B cell (primary cell): ENCODE results near the gene NUDT9. TPM values are rescaled to one million over a fixed set of nuclear protein-coding genes. Genes with fewer than 3 reads are reported as not detected.
"Not testable (repeated sequence)": the region's sequence is repeated elsewhere in the genome, so short reads cannot be mapped to it uniquely, and the experiment has no call there.

Experiments
- ATAC-seq: fragments of 200-7000 bp; cut with Tn5 transposase; one replicate; pipeline ENCODE4 v1.10.0; 2021; ENCODE audit warnings: low read depth, mild to moderate bottlenecking, moderate number of reproducible peaks, moderate library complexity
- CTCF ChIA-PET: fragments of 350-600 bp; sonication (Branson Sonifier 250); formaldehyde crosslinking; loops from one replicate; lab custom pipeline; 2021; ENCODE audit warnings: antibody characterized with exemption, inconsistent platforms; lab: Charles Lee
- POLR2A ChIA-PET: fragments of 350-600 bp; sonication (Branson Sonifier 250); formaldehyde crosslinking; loops from one replicate; lab custom pipeline; 2021; ENCODE audit warnings: antibody characterized with exemption; lab: Charles Lee
- DNase-seq: peaks from one replicate; pipeline ENCODE4 v3.0.0; 2013
- H2AFZ ChIP-seq: 2 replicates; pipeline ENCODE4 v1.6.1; 2012; ENCODE audit warnings: mild to moderate bottlenecking, low read depth, low read length; ENCODE audit not compliant: insufficient read depth, poor library complexity, severe bottlenecking
- H3K27ac ChIP-seq, 2 donors: 1 replicate in 1 of 2; 2 replicates in 1 of 2; pipeline ENCODE4 v1.5.1; 2012 to 2013; ENCODE audit warnings: low read length in 2 of 2, mild to moderate bottlenecking in 2 of 2, moderate library complexity in 1 of 2
- H3K27me3 ChIP-seq, 4 experiments: fragments of 200-600 bp in 1 of 4; sonication (generic) in 1 of 4; replicated peaks in 1 of 4; 1 replicate in 2 of 4; 2 replicates in 2 of 4; pipeline versions ENCODE4 v1.6.1 to v1.7.0; 2013 to 2016; ENCODE audit warnings: low read length in 3 of 4, mild to moderate bottlenecking in 2 of 4, mixed read lengths in 1 of 4, moderate library complexity in 1 of 4; ENCODE audit not compliant: insufficient read depth in 4 of 4, control insufficient read depth in 3 of 4; ENCODE audit errors: control extremely low read depth in 1 of 4
- H3K36me3 ChIP-seq, 2 experiments: replicated peaks in 1 of 2; 1 replicate in 1 of 2; 2 replicates in 1 of 2; pipeline versions ENCODE4 v1.6.1 to v1.7.1; 2013; ENCODE audit warnings: low read length in 1 of 2; ENCODE audit not compliant: insufficient read depth in 2 of 2, control insufficient read depth in 1 of 2; ENCODE audit errors: control extremely low read depth in 1 of 2, extremely low read depth in 1 of 2
- H3K4me1 ChIP-seq, 2 donors: fragments of 200-600 bp in 1 of 2; sonication (generic) in 1 of 2; 1 replicate in 1 of 2; 2 replicates in 1 of 2; pipeline versions ENCODE4 v1.5.1 to v1.6.1; 2013 to 2017; ENCODE audit warnings: low read length in 2 of 2; ENCODE audit not compliant: control insufficient read depth in 2 of 2, insufficient read depth in 2 of 2
- H3K4me2 ChIP-seq: replicated peaks from 2 replicates; pipeline ENCODE3; 2012; ENCODE audit warnings: mild to moderate bottlenecking, low read depth, low read length; ENCODE audit not compliant: poor library complexity, severe bottlenecking
- H3K4me3 ChIP-seq, 5 experiments: fragments of 200-600 bp in 1 of 5; sonication (generic) in 1 of 5; 1 replicate in 3 of 5; 2 replicates in 2 of 5; pipeline versions ENCODE4 v1.5.1 to v1.7.0; 2011 to 2016; ENCODE audit warnings: low read length in 4 of 5, mild to moderate bottlenecking in 4 of 5, low read depth in 2 of 5, control low read depth in 1 of 5, moderate library complexity in 1 of 5; ENCODE audit not compliant: insufficient read depth in 1 of 5; ENCODE audit errors: control extremely low read depth in 1 of 5, extremely low read depth in 1 of 5
- H3K79me2 ChIP-seq: fragments of 200-600 bp; sonication (generic); one replicate; pipeline ENCODE4 v1.6.0; 2016; ENCODE audit warnings: low read length; ENCODE audit not compliant: control insufficient read depth, insufficient read depth
- H3K9ac ChIP-seq: fragments of 200-600 bp; sonication (generic); 2 replicates; pipeline ENCODE4 v1.6.1; 2017; ENCODE audit warnings: mild to moderate bottlenecking, low read length, moderate library complexity
- H3K9me3 ChIP-seq, 3 donors: one replicate each; pipeline versions ENCODE4 v1.6.1 to v1.7.1; 2013; ENCODE audit warnings: low read length in 2 of 3; ENCODE audit not compliant: control insufficient read depth in 2 of 3, insufficient read depth in 1 of 3; ENCODE audit errors: control extremely low read depth in 1 of 3
- H4K20me1 ChIP-seq: 2 replicates; pipeline ENCODE4 v1.6.0; 2012; ENCODE audit warnings: mild to moderate bottlenecking, low read length; ENCODE audit not compliant: insufficient read depth, control insufficient read depth, poor library complexity, severe bottlenecking
- H3K27ac Mint-ChIP-seq: one replicate; pipeline ENCODE4 v1.8.0; 2021; ENCODE audit warnings: mixed read lengths
- H3K27me3 Mint-ChIP-seq: one replicate; pipeline ENCODE4 v1.8.0; 2021; ENCODE audit warnings: mixed read lengths
- H3K4me1 Mint-ChIP-seq: one replicate; pipeline ENCODE4 v1.8.0; 2021; ENCODE audit warnings: mixed read lengths
- H3K4me3 Mint-ChIP-seq: one replicate; pipeline ENCODE4 v1.8.0; 2021; ENCODE audit warnings: mixed read lengths
- H3K9me3 Mint-ChIP-seq: one replicate; pipeline ENCODE4 v1.8.0; 2022; ENCODE audit warnings: mixed read lengths; ENCODE audit not compliant: insufficient read depth
- EZH2 ChIP-seq: IDR thresholded peaks from 2 replicates; pipeline ENCODE4 v1.6.1; 2012; ENCODE audit warnings: borderline replicate concordance, low read depth, mild to moderate bottlenecking, moderate library complexity, low read length; ENCODE audit not compliant: insufficient read depth, poor library complexity, severe bottlenecking
- WGBS: methylation state at CpG from one replicate; pipeline ENCODE4 v1.1.5; 2013; ENCODE audit warnings: missing lambda C conversion rate; ENCODE audit not compliant: insufficient coverage; 5-methylcytosine and 5-hydroxymethylcytosine counted together
- intact Hi-C: fragments of 100-400 bp; cut with micrococcal nuclease; formaldehyde crosslinking; loops from one replicate; pipeline ENCODE4 v1.10.0; 2022
- polyA plus RNA-seq: library from polyadenylated mRNA; depleted of rRNA; stranded (reverse); fragments of >200 nt; gene quantifications from 2 replicates; pipeline ENCODE4 v1.2.3, GENCODE V29; 2012
- total RNA-seq, 2 donors: library from RNA; stranded (reverse); fragments of 120-200 nt in 1 of 2; gene quantifications; 1 replicate in 1 of 2; 2 replicates in 1 of 2; pipeline versions ENCODE4 v1.2.3 to v1.2.4, GENCODE V29; 2013 to 2022
- TF ChIP-seq, protein P1 (sequence below): fragments of 200-600 bp; IDR thresholded peaks from one replicate; pipeline ENCODE4 v1.8.0; 2022; ENCODE audit warnings: antibody characterized with exemption, mild to moderate bottlenecking

The NUDT9 gene
- total and polyA plus RNA-seq, 2 donors (not counting 1 experiment from before 2014, with no cell fraction given), result 10.0 to 17.5 TPM

DNA sequence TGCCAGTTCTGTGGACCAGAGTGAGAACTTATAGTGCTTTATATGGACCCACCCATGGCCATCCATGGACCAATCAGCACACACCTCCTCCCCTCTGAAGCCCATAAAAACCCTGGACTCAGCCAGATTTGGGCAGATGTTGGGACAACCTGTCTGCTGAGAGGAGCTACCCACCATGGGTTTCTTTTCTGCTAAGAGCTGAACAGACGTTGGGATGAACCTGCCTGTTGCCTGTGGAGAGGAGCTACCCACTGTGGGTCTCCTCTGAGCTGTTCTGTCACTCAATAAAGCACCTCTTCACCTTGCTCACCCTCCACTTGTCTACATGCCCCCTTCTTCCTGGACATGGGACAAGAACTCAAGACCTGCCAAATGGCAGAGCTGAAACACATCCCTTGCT lies 22.4 kb upstream of the NUDT9 start:
- no peak overlapping the region for H2AFZ ChIP-seq
- no peaks in the 10 kb centered on the region for H3K27me3 ChIP-seq
- TF ChIP-seq, protein P1, sequence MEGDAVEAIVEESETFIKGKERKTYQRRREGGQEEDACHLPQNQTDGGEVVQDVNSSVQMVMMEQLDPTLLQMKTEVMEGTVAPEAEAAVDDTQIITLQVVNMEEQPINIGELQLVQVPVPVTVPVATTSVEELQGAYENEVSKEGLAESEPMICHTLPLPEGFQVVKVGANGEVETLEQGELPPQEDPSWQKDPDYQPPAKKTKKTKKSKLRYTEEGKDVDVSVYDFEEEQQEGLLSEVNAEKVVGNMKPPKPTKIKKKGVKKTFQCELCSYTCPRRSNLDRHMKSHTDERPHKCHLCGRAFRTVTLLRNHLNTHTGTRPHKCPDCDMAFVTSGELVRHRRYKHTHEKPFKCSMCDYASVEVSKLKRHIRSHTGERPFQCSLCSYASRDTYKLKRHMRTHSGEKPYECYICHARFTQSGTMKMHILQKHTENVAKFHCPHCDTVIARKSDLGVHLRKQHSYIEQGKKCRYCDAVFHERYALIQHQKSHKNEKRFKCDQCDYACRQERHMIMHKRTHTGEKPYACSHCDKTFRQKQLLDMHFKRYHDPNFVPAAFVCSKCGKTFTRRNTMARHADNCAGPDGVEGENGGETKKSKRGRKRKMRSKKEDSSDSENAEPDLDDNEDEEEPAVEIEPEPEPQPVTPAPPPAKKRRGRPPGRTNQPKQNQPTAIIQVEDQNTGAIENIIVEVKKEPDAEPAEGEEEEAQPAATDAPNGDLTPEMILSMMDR, result no peak
- no peak for TF ChIP-seq EZH2
- no peaks in the 10 kb centered on the region for H4K20me1 ChIP-seq
- CTCF ChIA-PET, result interaction anchor here (1.1 kb wide), 1 partner anchor 44 kb away, joined by 3 read pairs; no protein-coding TSS in a partner anchor
- peaks cover 0 to 14% (median 0%) of the 10 kb centered on the region in 3 donors for H3K9me3 ChIP-seq
- intact Hi-C loops, result no loop called here
- Mint-ChIP-seq H3K4me1 (no peaks in the 10 kb centered on the region), H3K27me3 (no peaks in the 10 kb centered on the region), H3K27ac (no peak overlapping the region), H3K4me3 (no peak overlapping the region), H3K9me3 (no peaks in the 10 kb centered on the region)
- DNase-seq (no peak), ATAC-seq (no peak)
- no peak overlapping the region for H3K4me2 ChIP-seq
- WGBS, result 85% methylated on average over 1 of the region's 1 CpG
- POLR2A ChIA-PET, result interaction anchor here (0.7 kb wide), 1 partner anchor 8 kb away, joined by 3 read pairs; no protein-coding TSS in a partner anchor
- no peaks in the 10 kb centered on the region for H3K4me1 ChIP-seq
- no peaks in the 10 kb centered on the region for H3K36me3 ChIP-seq
- no peak overlapping the region for H3K27ac ChIP-seq
- no peak overlapping the region for H3K4me3 ChIP-seq
- H3K9ac ChIP-seq, result no peak overlapping the region
- H3K79me2 ChIP-seq, result no peaks in the 10 kb centered on the region

DNA sequence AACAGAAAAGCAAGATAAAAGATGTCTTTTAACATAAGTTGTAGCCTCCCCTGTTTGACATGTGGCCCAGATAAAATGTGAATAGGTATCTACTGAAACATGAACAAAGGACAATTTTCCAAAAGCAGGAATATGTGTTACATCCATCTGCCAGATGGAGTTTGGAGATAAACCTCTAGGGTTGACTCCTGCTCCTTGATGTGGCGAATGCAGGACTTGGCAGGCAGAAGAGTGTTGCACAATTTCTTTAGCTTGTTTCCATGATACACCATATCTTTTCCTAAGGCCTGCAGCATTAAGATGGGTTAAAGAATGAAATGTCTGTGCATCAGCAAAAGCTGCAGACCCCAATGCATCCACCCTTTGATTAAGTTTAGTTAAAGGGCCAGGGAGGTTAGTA lies 18.6 kb upstream of the NUDT9 start:
- peaks cover 18% of the 10 kb centered on the region for H3K4me1 Mint-ChIP-seq
- H4K20me1 ChIP-seq, H3K36me3 ChIP-seq, CTCF ChIA-PET, H3K4me3 ChIP-seq, H3K9ac ChIP-seq, H3K9me3 Mint-ChIP-seq, H3K4me3 Mint-ChIP-seq, H2AFZ ChIP-seq, H3K27me3 Mint-ChIP-seq, H3K79me2 ChIP-seq, ATAC-seq, H3K27ac ChIP-seq, DNase-seq, POLR2A ChIA-PET, H3K4me2 ChIP-seq, H3K27ac Mint-ChIP-seq, H3K27me3 ChIP-seq, intact Hi-C loops: not testable (repeated sequence)
- Histone ChIP-seq H3K4me1 (peaks cover 10 to 13% of the 10 kb centered on the region in 2 donors), H3K9me3 (peaks cover 0 to 14% (median 0%) of the 10 kb centered on the region in 3 donors)
- WGBS, result no CpG with 5 or more reads among the region's 1 CpG
